Lung (tissue), 12 donors: Measurements from ENCODE around the gene SLFNL1. TPM values are rescaled to one million over a fixed set of nuclear protein-coding genes. Genes with fewer than 3 reads are reported as not detected.

Experiments
- ATAC-seq: fragments of 200-7000 bp; cut with Tn5 transposase; one replicate; pipeline ENCODE4 v1.9.1; 2020; ENCODE audit warnings: moderate number of reproducible peaks; ENCODE audit not compliant: insufficient read depth, low FRiP score
- DNase-seq, 3 donors: peaks; one replicate each; pipeline ENCODE4 v3.0.0-alpha.2; 2013 to 2017
- H3K27ac ChIP-seq, 2 donors: one replicate each; pipeline ENCODE4 v1.5.1; 2013; ENCODE audit warnings: mild to moderate bottlenecking in 2 of 2, moderate library complexity in 2 of 2, control low read depth in 1 of 2, inconsistent platforms in 1 of 2, low read depth in 1 of 2, low read length in 1 of 2
- H3K27me3 ChIP-seq, 3 donors: one replicate each; pipeline ENCODE4 v1.5.1; 2013; ENCODE audit warnings: low read length in 2 of 3; ENCODE audit not compliant: control insufficient read depth in 3 of 3, insufficient read depth in 3 of 3
- H3K36me3 ChIP-seq, 4 donors: one replicate each; pipeline ENCODE4 v1.5.1; 2013; ENCODE audit warnings: low read length in 4 of 4, mild to moderate bottlenecking in 1 of 4, moderate library complexity in 1 of 4; ENCODE audit not compliant: control insufficient read depth in 4 of 4, insufficient read depth in 4 of 4
- H3K4me1 ChIP-seq, 5 donors: one replicate each; pipeline ENCODE4 v1.5.1; 2013; ENCODE audit warnings: low read length in 5 of 5, mild to moderate bottlenecking in 2 of 5, moderate library complexity in 1 of 5; ENCODE audit not compliant: control insufficient read depth in 5 of 5, insufficient read depth in 5 of 5
- H3K4me3 ChIP-seq: one replicate; pipeline ENCODE4 v1.5.1; 2013; ENCODE audit warnings: mild to moderate bottlenecking, control low read depth, moderate library complexity
- H3K9ac ChIP-seq, 2 donors: one replicate each; pipeline ENCODE4 v1.5.1; 2013; ENCODE audit warnings: low read length in 2 of 2, control low read depth in 1 of 2; ENCODE audit not compliant: insufficient read depth in 1 of 2
- H3K9me3 ChIP-seq, 4 donors: one replicate each; pipeline ENCODE4 v1.5.1; 2013; ENCODE audit warnings: low read length in 3 of 4, mild to moderate bottlenecking in 1 of 4, moderate library complexity in 1 of 4; ENCODE audit not compliant: control insufficient read depth in 4 of 4, insufficient read depth in 3 of 4
- WGBS, 2 donors: extraction: QIAGEN DNeasy Blood & Tissue Kit; methylation state at CpG; one replicate each; pipeline ENCODE4 v1.1.7; 2013; 5-methylcytosine and 5-hydroxymethylcytosine counted together
- polyA plus RNA-seq, 2 donors: library from polyadenylated mRNA; stranded (reverse); fragments of 200-250 nt; gene quantifications; one replicate each; pipeline ENCODE4 v1.2.1, GENCODE V29; 2013
- total RNA-seq, 2 donors: library from RNA; depleted of rRNA in 1 of 2; stranded (reverse); fragments of >200 nt in 1 of 2; gene quantifications; one replicate each; pipeline ENCODE4 v1.2.1, GENCODE V29; 2014 to 2021
- TF ChIP-seq, protein P1 (sequence below): IDR thresholded peaks from 2 replicates; pipeline ENCODE4 v1.5.1; 2012; ENCODE audit warnings: mild to moderate bottlenecking; ENCODE audit errors: control extremely low read depth, extremely low read depth
- donor health status: control.
- donor health status: control.
- donor health status: Bipolar disorder and iron deficiency.
- donor health status: healthy.
- donor health status: DM: yes; HTN: yes; CAD: no.

Gene SLFNL1
- total and polyA plus RNA-seq, 4 donors = 0.94 to 9.2 (median 3.2) TPM

DNA sequence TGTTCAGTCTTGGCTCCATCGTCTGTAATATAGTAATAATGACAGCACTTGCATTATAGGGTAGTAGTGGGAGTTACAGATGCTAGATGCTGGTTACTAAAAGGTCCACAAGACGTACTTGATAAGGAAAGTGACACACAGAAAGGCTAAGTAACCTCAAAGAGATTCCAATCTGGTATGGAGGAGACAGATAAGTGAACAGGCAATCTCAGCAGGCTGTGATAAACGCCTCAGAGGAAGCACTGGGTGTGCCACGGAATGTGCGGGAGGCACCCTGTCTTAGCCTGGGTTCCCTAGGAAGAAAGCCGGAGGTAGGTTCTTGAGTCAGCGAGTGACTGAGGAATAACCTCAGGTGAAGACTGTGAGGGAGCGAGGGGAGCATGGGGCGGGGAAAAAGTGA is 46.6 kb downstream of the SLFNL1 start:
- no peaks in the 10 kb centered on the region for H3K27me3 ChIP-seq
- DNase-seq (no peak), ATAC-seq (no peak)
- H3K9ac ChIP-seq = no peak overlapping the region
- H3K36me3 ChIP-seq = no peaks in the 10 kb centered on the region
- no peaks in the 10 kb centered on the region for H3K9me3 ChIP-seq
- WGBS, 2 donors = 78 to 82% methylated on average over 9 of the region's 9 CpGs
- no peak overlapping the region for H3K4me3 ChIP-seq
- H3K27ac ChIP-seq = no peak overlapping the region
- H3K4me1 ChIP-seq = peaks cover 0 to 5% (median 0%) of the 10 kb centered on the region in 5 donors
- TF ChIP-seq, protein P1, sequence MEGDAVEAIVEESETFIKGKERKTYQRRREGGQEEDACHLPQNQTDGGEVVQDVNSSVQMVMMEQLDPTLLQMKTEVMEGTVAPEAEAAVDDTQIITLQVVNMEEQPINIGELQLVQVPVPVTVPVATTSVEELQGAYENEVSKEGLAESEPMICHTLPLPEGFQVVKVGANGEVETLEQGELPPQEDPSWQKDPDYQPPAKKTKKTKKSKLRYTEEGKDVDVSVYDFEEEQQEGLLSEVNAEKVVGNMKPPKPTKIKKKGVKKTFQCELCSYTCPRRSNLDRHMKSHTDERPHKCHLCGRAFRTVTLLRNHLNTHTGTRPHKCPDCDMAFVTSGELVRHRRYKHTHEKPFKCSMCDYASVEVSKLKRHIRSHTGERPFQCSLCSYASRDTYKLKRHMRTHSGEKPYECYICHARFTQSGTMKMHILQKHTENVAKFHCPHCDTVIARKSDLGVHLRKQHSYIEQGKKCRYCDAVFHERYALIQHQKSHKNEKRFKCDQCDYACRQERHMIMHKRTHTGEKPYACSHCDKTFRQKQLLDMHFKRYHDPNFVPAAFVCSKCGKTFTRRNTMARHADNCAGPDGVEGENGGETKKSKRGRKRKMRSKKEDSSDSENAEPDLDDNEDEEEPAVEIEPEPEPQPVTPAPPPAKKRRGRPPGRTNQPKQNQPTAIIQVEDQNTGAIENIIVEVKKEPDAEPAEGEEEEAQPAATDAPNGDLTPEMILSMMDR = no peak

DNA sequence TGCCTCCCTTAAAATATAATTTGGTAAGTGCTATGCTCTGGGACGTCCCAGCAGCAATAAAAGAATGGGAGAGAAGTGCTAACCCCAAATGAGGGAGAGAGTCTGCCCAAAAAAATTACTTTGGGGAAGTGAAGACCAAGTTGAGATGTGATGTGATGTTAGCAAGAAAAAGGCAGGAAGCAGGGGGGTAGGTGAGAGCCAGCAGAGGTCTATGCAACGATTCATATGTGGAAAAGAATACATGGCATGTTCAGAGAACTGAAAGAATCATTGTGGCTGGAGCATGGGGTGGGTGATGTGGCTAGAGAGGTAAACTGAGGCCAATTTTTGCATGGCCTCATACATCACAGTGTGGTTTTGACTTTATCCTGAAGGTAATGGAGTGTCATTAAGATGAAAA is 47.6 kb downstream of the SLFNL1 start:
- Histone ChIP-seq H3K9ac (no peak overlapping the region), H3K4me1 (peaks cover 0 to 1% (median 0%) of the 10 kb centered on the region in 5 donors), H3K9me3 (no peaks in the 10 kb centered on the region), H3K36me3 (no peaks in the 10 kb centered on the region), H3K27ac (no peak overlapping the region), H3K4me3 (no peak overlapping the region), H3K27me3 (no peaks in the 10 kb centered on the region)
- DNase-seq (no peak), ATAC-seq (no peak)
- WGBS, 2 donors = 28 to 60% methylated on average over 2 of the region's 2 CpGs
- TF ChIP-seq, protein P1 = no peak

DNA sequence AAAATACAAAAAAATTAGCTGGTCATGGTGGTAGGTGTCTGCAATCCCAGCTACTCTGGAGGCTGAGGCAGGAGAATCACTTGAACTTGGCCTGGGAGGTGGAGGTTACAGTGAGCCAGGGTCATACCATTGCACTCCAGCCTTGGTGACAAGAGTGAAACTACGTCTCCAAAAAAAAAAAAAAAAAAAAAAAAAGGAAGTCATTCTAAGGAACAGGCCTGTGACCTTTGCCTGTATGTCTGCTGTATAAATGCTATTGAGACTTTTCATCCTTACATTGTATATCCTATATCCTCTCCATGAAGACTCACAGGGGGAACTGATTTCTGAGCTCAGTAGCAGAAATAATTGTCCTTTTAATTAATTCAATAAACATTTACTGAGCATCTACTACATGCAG is 49.6 kb downstream of the SLFNL1 start:
- ATAC-seq (no peak), DNase-seq (no peak)
- 50% methylated on average over 1 of the region's 1 CpG for WGBS, 2 donors
- Histone ChIP-seq H3K27me3 (no peaks in the 10 kb centered on the region), H3K4me3 (no peak overlapping the region), H3K9me3 (no peaks in the 10 kb centered on the region), H3K9ac (no peak overlapping the region), H3K27ac (no peak overlapping the region), H3K4me1 (peaks cover 0 to 4% (median 0%) of the 10 kb centered on the region in 5 donors), H3K36me3 (no peaks in the 10 kb centered on the region)
- TF ChIP-seq, protein P1 = no peak

DNA sequence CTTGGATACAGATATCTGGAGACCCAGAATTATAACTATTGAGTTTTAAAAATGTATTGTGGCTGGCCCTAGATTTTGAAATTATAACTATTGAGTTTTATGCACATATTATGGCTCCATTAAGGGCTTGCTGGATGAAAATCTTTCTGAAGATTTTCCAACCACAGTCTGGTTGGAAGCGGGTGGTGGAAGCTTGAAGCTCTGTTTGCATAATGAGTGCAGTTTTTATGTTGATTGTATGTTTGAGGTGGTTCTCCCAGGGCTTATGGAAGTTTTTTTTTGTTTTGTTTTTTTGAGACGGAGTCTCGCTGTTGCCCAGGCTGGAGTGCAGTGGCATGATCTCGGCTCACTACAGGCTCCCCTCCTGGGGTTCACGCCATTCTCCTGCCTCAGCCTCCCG is 52.1 kb downstream of the SLFNL1 start:
- Histone ChIP-seq H3K9me3 (no peaks in the 10 kb centered on the region), H3K27me3 (no peaks in the 10 kb centered on the region), H3K36me3 (no peaks in the 10 kb centered on the region), H3K4me3 (no peak overlapping the region), H3K9ac (no peak overlapping the region), H3K27ac (no peak overlapping the region), H3K4me1 (peaks cover 0 to 4% (median 0%) of the 10 kb centered on the region in 5 donors)
- WGBS, 2 donors = 94 to 95% methylated on average over 6 of the region's 6 CpGs
- no peak for DNase-seq
- ATAC-seq = no peak
- TF ChIP-seq, protein P1 = no peak
